Mesenchymal stem cell (in vitro differentiated cells and primary cell): ENCODE measurements around the gene DCBLD2.

ENCODE experiments used
- DNase-seq: peaks from one replicate; pipeline ENCODE4 v3.0.0-alpha.2; 2013
- H2AFZ ChIP-seq: one replicate; pipeline ENCODE4 v1.6.1; 2013; ENCODE audit warnings: low read depth, mild to moderate bottlenecking, control low read depth, inconsistent platforms, low read length, moderate library complexity
- H2AK5ac ChIP-seq: 2 replicates; pipeline ENCODE4 v1.6.1; 2013; ENCODE audit warnings: low read length, moderate library complexity, mild to moderate bottlenecking, inconsistent platforms; ENCODE audit not compliant: severe bottlenecking
- H2BK120ac ChIP-seq: one replicate; pipeline ENCODE4 v1.6.1; 2013; ENCODE audit warnings: low read depth, mild to moderate bottlenecking, inconsistent platforms, low read length, moderate library complexity
- H2BK12ac ChIP-seq, 2 experiments: one replicate each; pipeline ENCODE4 v1.6.1; 2013; ENCODE audit warnings: inconsistent platforms in 2 of 2, low read length in 2 of 2, mild to moderate bottlenecking in 2 of 2, moderate library complexity in 2 of 2, control low read depth in 1 of 2
- H2BK15ac ChIP-seq: one replicate; pipeline ENCODE4 v1.6.1; 2013; ENCODE audit warnings: mild to moderate bottlenecking, low read depth, inconsistent platforms; ENCODE audit not compliant: poor library complexity, severe bottlenecking
- H2BK5ac ChIP-seq: 2 replicates; pipeline ENCODE4 v1.6.1; 2013; ENCODE audit warnings: low read depth, mild to moderate bottlenecking, low read length, control low read depth, inconsistent platforms; ENCODE audit not compliant: poor library complexity, severe bottlenecking
- H3K14ac ChIP-seq, 2 experiments: one replicate each; pipeline ENCODE4 v1.6.1; 2013; ENCODE audit warnings: inconsistent platforms in 2 of 2, low read length in 2 of 2, control low read depth in 1 of 2, mild to moderate bottlenecking in 1 of 2, moderate library complexity in 1 of 2
- H3K18ac ChIP-seq, 2 experiments: one replicate each; pipeline ENCODE4 v1.6.1; 2013; ENCODE audit warnings: inconsistent platforms in 2 of 2, low read length in 2 of 2, control low read depth in 1 of 2, low read depth in 1 of 2, mild to moderate bottlenecking in 1 of 2
- H3K23ac ChIP-seq, 2 experiments: one replicate each; pipeline ENCODE4 v1.6.1; 2013; ENCODE audit warnings: inconsistent platforms in 2 of 2, low read length in 2 of 2, mild to moderate bottlenecking in 2 of 2, moderate library complexity in 2 of 2, control low read depth in 1 of 2
- H3K27ac ChIP-seq: 2 replicates; pipeline ENCODE4 v1.5.1; 2013; ENCODE audit warnings: mild to moderate bottlenecking, moderate library complexity, low read length, control low read depth, inconsistent platforms; ENCODE audit not compliant: poor library complexity, severe bottlenecking
- H3K27me3 ChIP-seq, 2 experiments: 2 replicates each; pipeline versions ENCODE4 v1.6.1 to v1.7.0; 2013; ENCODE audit warnings: low read length in 2 of 2, mild to moderate bottlenecking in 2 of 2, moderate library complexity in 2 of 2, control low read depth in 1 of 2, inconsistent platforms in 1 of 2; ENCODE audit not compliant: control insufficient read depth in 1 of 2, insufficient read depth in 1 of 2
- H3K36me3 ChIP-seq, 2 experiments: 2 replicates each; pipeline versions ENCODE4 v1.6.1 to v1.7.0; 2013; ENCODE audit warnings: low read length in 2 of 2, control low read depth in 1 of 2, inconsistent platforms in 1 of 2, low read depth in 1 of 2, mild to moderate bottlenecking in 1 of 2; ENCODE audit not compliant: insufficient read depth in 2 of 2, control insufficient read depth in 1 of 2
- H3K4ac ChIP-seq, 2 experiments: one replicate each; pipeline ENCODE4 v1.6.1; 2013; ENCODE audit warnings: inconsistent platforms in 2 of 2, low read length in 2 of 2, mild to moderate bottlenecking in 2 of 2, moderate library complexity in 2 of 2, control low read depth in 1 of 2, low read depth in 1 of 2
- H3K4me1 ChIP-seq: 2 replicates; pipeline ENCODE4 v1.6.1; 2013; ENCODE audit warnings: low read depth, low read length, control low read depth; ENCODE audit not compliant: control insufficient read depth, insufficient read depth
- H3K4me2 ChIP-seq: 2 replicates; pipeline ENCODE4 v1.6.1; 2013; ENCODE audit warnings: low read length, mild to moderate bottlenecking, inconsistent platforms; ENCODE audit not compliant: poor library complexity, severe bottlenecking
- H3K4me3 ChIP-seq, 2 experiments: 2 replicates each; pipeline versions ENCODE4 v1.5.1 to v1.7.0; 2013; ENCODE audit warnings: low read length in 2 of 2, mild to moderate bottlenecking in 2 of 2, control low read depth in 1 of 2, low read depth in 1 of 2; ENCODE audit not compliant: insufficient read depth in 1 of 2
- H3K79me1 ChIP-seq: replicated peaks from 2 replicates; pipeline ENCODE4 v1.6.1; 2013; ENCODE audit warnings: mild to moderate bottlenecking, control low read depth, low read length, inconsistent platforms; ENCODE audit not compliant: poor library complexity, severe bottlenecking
- H3K9ac ChIP-seq: 2 replicates; pipeline ENCODE4 v1.7.0; 2013; ENCODE audit warnings: mild to moderate bottlenecking, low read length, moderate library complexity
- H3K9me3 ChIP-seq: 2 replicates; pipeline ENCODE4 v1.7.0; 2013; ENCODE audit warnings: mild to moderate bottlenecking, low read length; ENCODE audit not compliant: control insufficient read depth
- H4K8ac ChIP-seq: one replicate; pipeline ENCODE4 v1.6.1; 2013; ENCODE audit warnings: inconsistent platforms, mild to moderate bottlenecking, low read length, moderate library complexity
- H4K91ac ChIP-seq: one replicate; pipeline ENCODE4 v1.6.1; 2013; ENCODE audit warnings: mild to moderate bottlenecking, low read length, inconsistent platforms
- WGBS: methylation state at CpG from one replicate; pipeline ENCODE4 v1.1.7; 2013; ENCODE audit warnings: mixed read lengths; 5-methylcytosine and 5-hydroxymethylcytosine counted together

Gene DCBLD2

DNA sequence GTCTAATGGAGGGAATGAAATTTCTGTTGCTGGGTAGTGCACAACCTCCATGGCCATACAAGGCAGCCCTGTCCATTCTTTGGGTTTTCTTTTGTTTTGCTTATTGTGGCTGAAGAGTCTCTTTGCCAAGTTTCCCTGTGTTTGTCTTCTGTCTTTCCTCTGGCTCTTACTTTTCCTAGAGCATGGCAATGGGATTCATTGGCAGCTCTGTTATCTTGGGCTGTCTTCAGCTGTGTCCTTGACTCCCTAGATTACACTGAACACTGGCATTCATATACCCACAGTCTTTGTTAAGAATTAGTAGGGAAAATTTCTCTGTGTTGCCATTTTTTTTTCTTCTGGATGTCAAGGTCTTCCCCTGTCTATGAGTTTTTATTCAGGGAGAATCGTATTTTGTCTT is 16.1 kb upstream of the DCBLD2 start:
- Histone ChIP-seq H4K8ac (no peak overlapping the region), H2BK15ac (no peak overlapping the region), H2AFZ (no peak overlapping the region), H3K36me3 (no peaks in the 10 kb centered on the region), H3K79me1 (peaks cover 2% of the 10 kb centered on the region), H3K23ac (no peak overlapping the region), H3K4me1 (no peaks in the 10 kb centered on the region), H2BK12ac (no peak overlapping the region), H3K9me3 (no peaks in the 10 kb centered on the region), H3K9ac (no peak overlapping the region), H3K18ac (no peak overlapping the region), H2BK120ac (no peak overlapping the region), H3K4ac (no peak overlapping the region), H3K4me3 (no peak overlapping the region), H2BK5ac (no peak overlapping the region), H3K4me2 (no peak overlapping the region), H3K14ac (no peak overlapping the region), H4K91ac (no peak overlapping the region), H3K27me3 (no peaks in the 10 kb centered on the region), H3K27ac (no peak overlapping the region), H2AK5ac (no peak overlapping the region)
- no peak for DNase-seq
- WGBS = no CpG with 5 or more reads among the region's 1 CpG

DNA sequence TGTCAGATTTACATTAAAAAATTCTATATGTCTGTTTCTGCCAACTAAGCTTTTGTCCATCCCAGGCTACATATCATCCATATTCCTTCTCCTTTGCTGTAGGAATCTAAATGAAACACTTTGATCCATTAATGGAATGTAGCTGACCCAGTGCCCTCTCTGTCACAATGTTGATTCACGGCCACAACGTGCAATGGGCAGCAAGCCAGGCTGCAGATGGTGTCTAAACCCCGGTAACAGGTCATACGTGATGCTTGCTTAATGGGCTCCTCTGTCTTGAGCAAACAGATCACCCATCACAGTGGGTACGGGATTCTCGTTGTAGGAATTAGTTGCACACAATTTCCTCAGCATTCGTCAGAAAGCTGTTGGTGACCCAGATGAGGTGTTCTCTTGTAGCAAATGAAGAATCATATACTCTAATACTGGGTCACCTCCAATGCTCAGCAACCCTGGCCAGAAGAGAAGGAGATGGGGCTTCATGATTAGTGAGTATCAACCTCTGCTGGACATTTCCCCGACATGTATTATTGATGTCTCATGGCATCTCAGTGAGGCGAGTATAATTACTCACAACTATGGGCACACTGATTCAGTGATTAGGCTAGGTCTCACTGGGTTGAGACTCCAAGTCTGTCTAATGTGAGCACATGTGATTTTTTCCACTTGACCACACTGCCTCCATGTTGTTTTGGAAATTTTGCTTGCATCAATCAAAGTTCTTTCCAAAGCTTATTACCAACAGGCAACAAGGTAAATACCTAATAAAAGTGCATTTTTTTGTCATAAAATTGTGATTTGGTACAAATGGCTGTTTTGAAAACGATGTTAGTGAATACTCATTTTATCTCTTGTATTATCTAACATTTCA is 12.9 kb upstream of the DCBLD2 start:
- no peak for DNase-seq
- H2BK12ac ChIP-seq = no peak overlapping the region

DNA sequence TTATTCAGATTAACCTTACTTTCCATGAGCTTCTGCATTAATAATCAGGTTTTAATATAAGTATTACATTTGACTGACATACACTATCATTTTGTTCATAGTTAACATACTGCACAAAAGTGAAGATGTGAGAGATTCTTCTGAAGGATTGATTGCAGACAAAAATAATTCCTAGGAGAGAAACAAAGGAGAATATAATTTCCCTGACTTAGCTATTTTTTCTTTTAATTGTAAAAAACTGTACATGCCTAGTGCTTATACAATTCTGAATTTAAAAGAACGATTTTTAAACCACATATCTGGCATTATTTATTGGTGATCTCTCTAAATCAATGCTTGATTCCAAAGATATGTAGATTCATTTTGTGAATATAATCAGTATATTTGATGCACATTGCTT is 11.0 kb upstream of the DCBLD2 start:
- H3K9ac ChIP-seq = no peak overlapping the region
- no peak overlapping the region for H3K18ac ChIP-seq
- no peak overlapping the region for H2BK5ac ChIP-seq
- peaks cover 3% of the 10 kb centered on the region for H3K79me1 ChIP-seq
- no peaks in the 10 kb centered on the region for H3K27me3 ChIP-seq
- DNase-seq = no peak
- H3K4ac ChIP-seq = no peak overlapping the region
- H2AK5ac ChIP-seq = no peak overlapping the region
- no peak overlapping the region for H2AFZ ChIP-seq
- H4K91ac ChIP-seq = no peak overlapping the region
- no peak overlapping the region for H2BK12ac ChIP-seq
- H3K4me2 ChIP-seq = no peak overlapping the region
- H2BK15ac ChIP-seq = no peak overlapping the region
- no peak overlapping the region for H3K23ac ChIP-seq
- H3K27ac ChIP-seq = no peak overlapping the region
- no peaks in the 10 kb centered on the region for H3K9me3 ChIP-seq
- no peaks in the 10 kb centered on the region for H3K36me3 ChIP-seq
- no peak overlapping the region for H3K14ac ChIP-seq
- H2BK120ac ChIP-seq = no peak overlapping the region
- no peak overlapping the region for H3K4me3 ChIP-seq
- no CpG with 5 or more reads among the region's 1 CpG for WGBS
- H3K4me1 ChIP-seq = no peaks in the 10 kb centered on the region
- no peak overlapping the region for H4K8ac ChIP-seq

More for the DNA sequence above, 12.9 kb upstream of the DCBLD2 start:
- Histone ChIP-seq H4K91ac (no peak overlapping the region), H3K4me3 (no peak overlapping the region), H3K14ac (no peak overlapping the region), H3K18ac (no peak overlapping the region), H2BK5ac (no peak overlapping the region), H3K4me2 (no peak overlapping the region), H3K9ac (no peak overlapping the region), H3K27me3 (no peaks in the 10 kb centered on the region), H2AK5ac (no peak overlapping the region), H3K9me3 (no peaks in the 10 kb centered on the region), H3K79me1 (no peaks in the 10 kb centered on the region), H3K36me3 (no peaks in the 10 kb centered on the region), H3K27ac (no peak overlapping the region), H2AFZ (no peak overlapping the region), H4K8ac (no peak overlapping the region), H3K23ac (no peak overlapping the region), H3K4ac (no peak overlapping the region), H2BK120ac (no peak overlapping the region), H3K4me1 (no peaks in the 10 kb centered on the region), H2BK15ac (no peak overlapping the region)
- WGBS = 91% methylated on average over 9 of the region's 10 CpGs

DNA sequence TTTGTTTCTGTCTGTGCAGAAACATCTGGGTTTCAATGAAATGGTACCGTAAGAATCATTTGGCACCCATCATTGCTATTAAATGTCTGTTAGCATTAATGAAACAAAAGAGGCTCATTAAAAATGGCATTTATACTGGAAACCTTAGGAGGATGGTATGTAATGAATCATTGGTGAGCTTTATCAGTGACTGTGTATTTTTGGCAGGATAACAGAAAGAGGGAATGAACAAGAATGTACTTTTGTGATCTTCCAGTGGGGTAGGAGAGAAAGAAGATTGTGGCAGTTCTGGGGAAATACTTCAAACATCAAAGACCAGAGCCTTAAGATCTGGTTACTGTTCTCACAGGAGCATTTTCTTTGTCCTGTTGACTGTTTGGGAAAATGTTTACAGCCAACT is 4.7 kb upstream of the DCBLD2 start:
- H2BK5ac ChIP-seq = no peak overlapping the region
- H3K4me1 ChIP-seq = no peaks in the 10 kb centered on the region
- no peak overlapping the region for H3K23ac ChIP-seq
- no peaks in the 10 kb centered on the region for H3K9me3 ChIP-seq
- peaks cover 7% of the 10 kb centered on the region for H3K79me1 ChIP-seq
- no peak overlapping the region for H3K4me2 ChIP-seq
- no peak overlapping the region for H3K14ac ChIP-seq
- H3K4ac ChIP-seq = no peak overlapping the region
- peak; percentile 30 for DNase-seq
- H3K27me3 ChIP-seq = no peaks in the 10 kb centered on the region
- no CpG with 5 or more reads among the region's 1 CpG for WGBS
- H2AFZ ChIP-seq = no peak overlapping the region
- H3K27ac ChIP-seq = peak overlapping the region; percentile 52
- H3K4me3 ChIP-seq = peak overlapping the region in 1 of 2 experiments; percentile 43
- no peak overlapping the region for H2AK5ac ChIP-seq
- peak overlapping the region; percentile 83 for H3K9ac ChIP-seq
- no peaks in the 10 kb centered on the region for H3K36me3 ChIP-seq
- H4K91ac ChIP-seq = no peak overlapping the region
- H3K18ac ChIP-seq = no peak overlapping the region
- H2BK120ac ChIP-seq = no peak overlapping the region
- H4K8ac ChIP-seq = no peak overlapping the region
- H2BK15ac ChIP-seq = no peak overlapping the region
- H2BK12ac ChIP-seq = no peak overlapping the region
